C4-2B (cell line): ENCODE results near the gene MICA.
A peak's percentile ranks its signal among the peaks of the same experiment; 100 is the strongest.

ENCODE experiments used
- CTCF ChIP-seq: fragments of 450-650 bp; conservative IDR thresholded peaks from 2 replicates; pipeline ENCODE4 v1.5.1; 2017; ENCODE audit warnings: mild to moderate bottlenecking
- ZFX ChIP-seq: fragments of 450-650 bp; IDR thresholded peaks from 2 replicates; pipeline ENCODE4 v1.6.1; 2017

- TF ChIP-seq CTCF (peak; percentile 16), ZFX (no peak)
Measured at GRCh38 chr6:31356216-31356945, 47.0 kb upstream of the MICA start.
